HEK293 (cell line): ENCODE data around the gene SPOCK1.
"Not testable (repeated sequence)": the region's sequence is repeated elsewhere in the genome, so short reads cannot be mapped to it uniquely, and the experiment has no call there.

Experiments
- CTCF ChIP-seq: fragments of 450-650 bp; formaldehyde crosslinking; IDR thresholded peaks from 2 replicates; pipeline ENCODE4 v1.5.1; 2016; ENCODE audit warnings: missing biosample characterization, missing genetic modification characterization
- KLF16 ChIP-seq: fragments of 450-650 bp; formaldehyde crosslinking; IDR thresholded peaks from 2 replicates; pipeline ENCODE4 v1.5.1; 2017; ENCODE audit warnings: missing biosample characterization, missing genetic modification characterization
- REST ChIP-seq: fragments of 450-650 bp; formaldehyde crosslinking; IDR thresholded peaks from 2 replicates; pipeline ENCODE4 v1.5.1; 2016; ENCODE audit warnings: missing biosample characterization, missing genetic modification characterization
- SETDB1 ChIP-seq: IDR thresholded peaks from one replicate; pipeline ENCODE4 v1.6.1; 2017; ENCODE audit warnings: mild to moderate bottlenecking, low read length, moderate library complexity, mixed read lengths; ENCODE audit not compliant: insufficient read length
- TSHZ1 ChIP-seq: fragments of 450-650 bp; formaldehyde crosslinking; IDR thresholded peaks from 2 replicates; pipeline ENCODE4 v1.5.1; 2016; ENCODE audit warnings: missing biosample characterization, missing genetic modification characterization, borderline replicate concordance
- YY1 ChIP-seq: fragments of 450-650 bp; formaldehyde crosslinking; IDR thresholded peaks from 2 replicates; pipeline ENCODE4 v1.5.1; 2018; ENCODE audit warnings: missing biosample characterization, missing genetic modification characterization
- ZNF138 ChIP-seq: fragments of 450-650 bp; formaldehyde crosslinking; IDR thresholded peaks from 2 replicates; pipeline ENCODE4 v1.5.1; 2016; ENCODE audit warnings: missing biosample characterization, missing genetic modification characterization, borderline replicate concordance
- ZNF311 ChIP-seq: fragments of 450-650 bp; formaldehyde crosslinking; IDR thresholded peaks from 2 replicates; pipeline ENCODE4 v1.5.1; 2017; ENCODE audit warnings: missing biosample characterization, missing genetic modification characterization, borderline replicate concordance
- ZNF449 ChIP-seq: fragments of 450-650 bp; formaldehyde crosslinking; IDR thresholded peaks from 2 replicates; pipeline ENCODE4 v1.5.1; 2017; ENCODE audit warnings: missing biosample characterization, mild to moderate bottlenecking, missing genetic modification characterization, moderate library complexity
- ZNF704 ChIP-seq: fragments of 450-650 bp; formaldehyde crosslinking; IDR thresholded peaks from 2 replicates; pipeline ENCODE4 v1.5.1; 2016; ENCODE audit warnings: missing biosample characterization, missing genetic modification characterization

- not testable (repeated sequence) for TF ChIP-seq SETDB1; REST (tag by site-specific recombination); ZNF138 (tag by site-specific recombination); CTCF (tag by site-specific recombination); ZNF704; YY1 (tag by site-specific recombination); ZNF449 (tag by site-specific recombination); ZNF311 (tag by site-specific recombination); KLF16 (tag by site-specific recombination); TSHZ1 (tag by site-specific recombination)
Measured at GRCh38 chr5:137499506-137499847, 351 bp upstream of the SPOCK1 start.
